ENCODE results near the gene C1orf116.
A peak's percentile ranks its signal among the peaks of the same experiment; 100 is the strongest.

The C1orf116 gene

GRCh38 chr1:206986402-206986801, 46.2 kb downstream of the C1orf116 start:
- DNase-seq: no peak

DNA sequence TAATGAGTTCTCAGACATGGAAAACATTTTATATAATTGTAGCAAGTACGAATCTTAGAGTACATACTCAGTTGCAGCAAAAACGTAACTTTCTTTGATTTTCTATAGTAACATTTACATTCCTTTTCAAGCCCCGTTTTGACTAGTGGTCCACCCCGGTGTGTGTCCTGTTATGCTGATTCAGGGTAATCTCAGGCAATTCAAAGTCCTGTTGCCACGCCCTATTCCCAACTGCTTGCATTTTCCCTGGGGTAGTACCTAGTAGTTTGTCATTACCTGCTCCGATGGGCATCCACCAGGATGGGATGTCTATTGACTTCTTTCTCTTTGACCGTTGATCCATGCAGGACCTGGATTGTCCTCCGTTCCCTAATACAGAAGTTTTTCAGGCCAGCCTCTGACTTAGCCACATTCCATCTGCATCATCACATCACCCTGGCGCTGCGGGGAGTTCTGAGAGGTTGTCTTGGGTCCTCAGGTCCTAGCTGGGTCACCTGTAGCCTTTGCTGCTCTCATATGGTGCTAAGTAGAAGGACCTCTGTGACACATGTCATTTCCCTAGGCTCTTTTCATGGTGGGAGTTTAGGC, 47.3 kb downstream of the C1orf116 start:
- no peak for DNase-seq

- no peak for DNase-seq
Observed at GRCh38 chr1:206982216-206982615, 50.3 kb downstream of the C1orf116 start.

- DNase-seq: no peak
Observed at GRCh38 chr1:206979379-206980043, 53.0 kb downstream of the C1orf116 start.

GRCh38 chr1:206978259-206978658, 54.3 kb downstream of the C1orf116 start:
- DNase-seq: no peak

GRCh38 chr1:206975306-206975705, 57.2 kb downstream of the C1orf116 start:
- DNase-seq: peak; percentile 11

- DNase-seq: no peak
Observed at GRCh38 chr1:206974140-206974539, 58.4 kb downstream of the C1orf116 start.

GRCh38 chr1:206972728-206973127, 59.8 kb downstream of the C1orf116 start:
- no peak for DNase-seq

DNA sequence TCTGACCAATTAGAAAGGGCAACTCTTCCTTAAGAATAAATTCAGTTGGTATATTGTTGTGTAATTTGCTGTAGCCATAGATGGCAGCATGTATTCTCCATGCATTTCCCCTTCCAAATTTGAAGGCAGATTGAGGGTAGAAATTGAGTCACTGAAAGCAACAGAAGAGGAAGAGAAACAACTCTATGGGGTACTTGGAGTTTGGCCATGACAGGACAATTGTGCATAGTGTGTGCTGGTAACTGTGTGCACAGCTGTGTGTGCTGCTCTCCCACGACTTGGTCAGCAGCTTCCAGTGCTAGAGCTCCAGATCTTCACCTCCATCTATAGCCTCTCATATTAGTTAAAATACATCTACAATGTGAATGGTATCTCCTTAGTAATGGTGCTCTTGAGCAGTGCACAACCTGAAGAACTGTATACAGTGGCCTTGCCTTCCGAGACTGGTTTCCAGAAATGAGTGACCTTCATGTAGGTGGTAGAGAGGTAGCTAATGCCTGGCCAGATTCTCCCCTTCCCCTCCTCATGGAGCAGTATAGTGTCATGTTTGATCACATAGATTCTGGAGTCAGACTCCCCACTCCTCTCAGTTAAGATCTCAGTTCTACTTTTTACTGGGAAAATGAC, 61.4 kb downstream of the C1orf116 start:
- no peak for DNase-seq

- DNase-seq: no peak
Observed at GRCh38 chr1:206970446-206970845, 62.1 kb downstream of the C1orf116 start, which contains the start of gene FCAMR. Gene FCAMR (minus strand): TSS chr1:206970460. CDS start chr1:206970125, 335 bp downstream.

- no peak for DNase-seq
Observed at GRCh38 chr1:206969090-206969489, 63.5 kb downstream of the C1orf116 start.
